WTC11 (cell line): ENCODE measurements around the gene SAYSD1. TPM values are rescaled to one million over a fixed set of nuclear protein-coding genes. Genes with fewer than 3 reads are reported as not detected.

ENCODE experiments used
- ATAC-seq: fragments of 200-7000 bp; cut with Tn5 transposase; 2 replicates; pipeline ENCODE4 v1.10.0; 2021; ENCODE audit warnings: mild to moderate bottlenecking, moderate library complexity
- CTCF ChIA-PET: fragments of 300-600 bp; sonication (Branson Sonifier 250); formaldehyde crosslinking; loops from one replicate; lab custom pipeline; 2021; ENCODE audit warnings: antibody characterized with exemption; lab: Charles Lee
- POLR2A ChIA-PET: fragments of 350-600 bp; sonication (Branson Sonifier 250); formaldehyde crosslinking; loops from one replicate; lab custom pipeline; 2021; ENCODE audit warnings: antibody characterized with exemption; lab: Charles Lee
- DNase-seq: peaks from one replicate; pipeline ENCODE4 v3.0.0; 2021; ENCODE audit warnings: low spot score
- H3K27ac Mint-ChIP-seq: 2 replicates; pipeline ENCODE4 v1.8.0; 2021; ENCODE audit warnings: mixed read lengths
- H3K27me3 Mint-ChIP-seq: 2 replicates; pipeline ENCODE4 v1.8.0; 2021; ENCODE audit warnings: low read depth, mild to moderate bottlenecking, moderate library complexity, mixed read lengths
- H3K36me3 Mint-ChIP-seq: 2 replicates; pipeline ENCODE4 v1.8.0; 2021; ENCODE audit warnings: mixed read lengths
- H3K4me1 Mint-ChIP-seq: 2 replicates; pipeline ENCODE4 v1.8.0; 2022; ENCODE audit warnings: mixed read lengths
- H3K4me3 Mint-ChIP-seq: 2 replicates; pipeline ENCODE4 v1.8.0; 2021; ENCODE audit warnings: mild to moderate bottlenecking, moderate library complexity, mixed read lengths
- H3K9me3 Mint-ChIP-seq: 2 replicates; pipeline ENCODE4 v1.8.0; 2021; ENCODE audit warnings: mixed read lengths
- CBFB ChIP-seq: sonication (generic); formaldehyde crosslinking; IDR thresholded peaks from 2 replicates; pipeline ENCODE4 v1.8.1; 2022; ENCODE audit warnings: mild to moderate bottlenecking, low read depth, missing genetic modification reagents
- EMX1 ChIP-seq: fragments of 250-450 bp; sonication (Bioruptor Pico); IDR thresholded peaks from 2 replicates; pipeline ENCODE4 v1.8.0; 2021; ENCODE audit warnings: mild to moderate bottlenecking
- ETV6 ChIP-seq: sonication (generic); formaldehyde crosslinking; IDR thresholded peaks from 2 replicates; pipeline ENCODE4 v1.8.1; 2022; ENCODE audit warnings: mild to moderate bottlenecking, missing genetic modification reagents
- FOXP1 ChIP-seq: sonication (generic); formaldehyde crosslinking; IDR thresholded peaks from 2 replicates; pipeline ENCODE4 v1.8.0; 2022; ENCODE audit warnings: missing genetic modification reagents, mild to moderate bottlenecking, moderate library complexity, borderline replicate concordance
- GABPB1 ChIP-seq: sonication (generic); formaldehyde crosslinking; IDR thresholded peaks from 2 replicates; pipeline ENCODE4 v1.8.1; 2023; ENCODE audit warnings: mild to moderate bottlenecking, missing genetic modification reagents
- GRHL2 ChIP-seq: fragments of 250-450 bp; sonication (Bioruptor Pico); IDR thresholded peaks from 2 replicates; pipeline ENCODE4 v1.8.0; 2022; ENCODE audit warnings: mild to moderate bottlenecking, moderate library complexity; ENCODE audit not compliant: insufficient replicate concordance, severe bottlenecking
- JAZF1 ChIP-seq: fragments of 250-450 bp; sonication (Bioruptor Pico); IDR thresholded peaks from 2 replicates; pipeline ENCODE4 v1.9.0; 2021; ENCODE audit warnings: moderate library complexity, mild to moderate bottlenecking, inconsistent platforms
- KAT7 ChIP-seq: sonication (generic); formaldehyde crosslinking; IDR thresholded peaks from 2 replicates; pipeline ENCODE4 v1.8.1; 2023; ENCODE audit warnings: missing genetic modification reagents, mild to moderate bottlenecking, borderline replicate concordance
- MXD4 ChIP-seq: fragments of 250-450 bp; sonication (Bioruptor Pico); IDR thresholded peaks from 2 replicates; pipeline ENCODE4 v1.8.0; 2021; ENCODE audit warnings: mild to moderate bottlenecking, moderate library complexity, borderline replicate concordance
- NR3C1 ChIP-seq: sonication (generic); formaldehyde crosslinking; conservative IDR thresholded peaks from 2 replicates; pipeline ENCODE4 v1.8.1; 2023; ENCODE audit warnings: low read depth, mild to moderate bottlenecking, missing genetic modification reagents
- RELA ChIP-seq: sonication (generic); formaldehyde crosslinking; IDR thresholded peaks from 2 replicates; pipeline ENCODE4 v1.8.1; 2022; ENCODE audit warnings: missing genetic modification reagents, mild to moderate bottlenecking, borderline replicate concordance
- TEAD4 ChIP-seq: sonication (generic); formaldehyde crosslinking; IDR thresholded peaks from 2 replicates; pipeline ENCODE4 v1.8.0; 2022; ENCODE audit warnings: mild to moderate bottlenecking, missing genetic modification reagents
- TP53 ChIP-seq: sonication (generic); formaldehyde crosslinking; IDR thresholded peaks from 2 replicates; pipeline ENCODE4 v1.8.1; 2023; ENCODE audit warnings: mild to moderate bottlenecking, missing genetic modification reagents
- ZNF219 ChIP-seq: sonication (generic); formaldehyde crosslinking; IDR thresholded peaks from 2 replicates; pipeline ENCODE4 v1.8.0; 2023; ENCODE audit warnings: missing genetic modification reagents, mild to moderate bottlenecking, borderline replicate concordance
- total RNA-seq: library from RNA; stranded (reverse); gene quantifications from 3 replicates; pipeline ENCODE4 v1.2.3, GENCODE V29; 2021
- TF ChIP-seq, protein P1 (sequence below): fragments of 250-450 bp; sonication (Bioruptor Pico); IDR thresholded peaks from 2 replicates; pipeline ENCODE4 v1.9.0; 2021; ENCODE audit warnings: mild to moderate bottlenecking
- TF ChIP-seq, protein P2 (sequence below): fragments of 250-450 bp; sonication (Bioruptor Pico); conservative IDR thresholded peaks from 2 replicates; pipeline ENCODE4 v1.9.0; 2021; ENCODE audit warnings: mild to moderate bottlenecking
- TF ChIP-seq, protein P3 (sequence below): fragments of 250-450 bp; sonication (Bioruptor Pico); IDR thresholded peaks from 2 replicates; pipeline ENCODE4 v1.9.0; 2021; ENCODE audit warnings: moderate library complexity, mild to moderate bottlenecking, inconsistent platforms, borderline replicate concordance
- TF ChIP-seq, protein P4 (sequence below): sonication (generic); formaldehyde crosslinking; IDR thresholded peaks from 2 replicates; pipeline ENCODE4 v1.8.1; 2023; ENCODE audit warnings: mild to moderate bottlenecking, moderate library complexity, missing genetic modification reagents
- TF ChIP-seq, protein P5 (sequence below): sonication (generic); formaldehyde crosslinking; IDR thresholded peaks from 2 replicates; pipeline ENCODE4 v1.8.1; 2022; ENCODE audit warnings: low read depth, missing genetic modification reagents, borderline replicate concordance
- TF ChIP-seq, protein P6 (sequence below): sonication (generic); formaldehyde crosslinking; IDR thresholded peaks from 2 replicates; pipeline ENCODE4 v1.8.1; 2023; ENCODE audit warnings: mild to moderate bottlenecking, missing genetic modification reagents
- TF ChIP-seq, protein P7 (sequence below): sonication (generic); formaldehyde crosslinking; IDR thresholded peaks from 2 replicates; pipeline ENCODE4 v1.8.1; 2022; ENCODE audit warnings: missing genetic modification reagents, borderline replicate concordance

SAYSD1 gene
- total RNA-seq, 1 experiment from 2014 or later, result 7.4 TPM

DNA sequence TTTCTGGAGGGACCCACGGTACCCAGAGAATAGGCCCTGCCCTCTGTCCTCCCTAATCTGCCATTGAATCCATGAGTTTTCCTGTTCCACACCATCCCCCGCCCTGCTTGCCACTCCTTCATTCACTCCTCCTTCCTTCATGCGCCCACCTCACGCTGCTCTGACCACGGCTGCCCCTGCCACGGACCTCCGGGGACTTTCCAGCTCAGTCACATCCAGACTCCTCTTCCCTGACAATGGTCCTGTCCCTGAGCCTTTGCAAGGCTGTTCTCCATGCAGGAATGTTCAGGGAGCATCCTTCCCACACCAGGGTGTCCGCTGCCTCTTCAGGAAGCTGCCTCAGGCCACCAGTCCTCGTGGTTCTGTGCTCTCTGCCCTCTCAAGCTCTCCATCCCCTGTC is 40.5 kb downstream of the SAYSD1 start:
- H3K36me3 Mint-ChIP-seq, result no peaks in the 10 kb centered on the region
- ATAC-seq, result peak; percentile 22; the same call in 1 of the 2 replicates
- POLR2A ChIA-PET, result no interaction called here

DNA sequence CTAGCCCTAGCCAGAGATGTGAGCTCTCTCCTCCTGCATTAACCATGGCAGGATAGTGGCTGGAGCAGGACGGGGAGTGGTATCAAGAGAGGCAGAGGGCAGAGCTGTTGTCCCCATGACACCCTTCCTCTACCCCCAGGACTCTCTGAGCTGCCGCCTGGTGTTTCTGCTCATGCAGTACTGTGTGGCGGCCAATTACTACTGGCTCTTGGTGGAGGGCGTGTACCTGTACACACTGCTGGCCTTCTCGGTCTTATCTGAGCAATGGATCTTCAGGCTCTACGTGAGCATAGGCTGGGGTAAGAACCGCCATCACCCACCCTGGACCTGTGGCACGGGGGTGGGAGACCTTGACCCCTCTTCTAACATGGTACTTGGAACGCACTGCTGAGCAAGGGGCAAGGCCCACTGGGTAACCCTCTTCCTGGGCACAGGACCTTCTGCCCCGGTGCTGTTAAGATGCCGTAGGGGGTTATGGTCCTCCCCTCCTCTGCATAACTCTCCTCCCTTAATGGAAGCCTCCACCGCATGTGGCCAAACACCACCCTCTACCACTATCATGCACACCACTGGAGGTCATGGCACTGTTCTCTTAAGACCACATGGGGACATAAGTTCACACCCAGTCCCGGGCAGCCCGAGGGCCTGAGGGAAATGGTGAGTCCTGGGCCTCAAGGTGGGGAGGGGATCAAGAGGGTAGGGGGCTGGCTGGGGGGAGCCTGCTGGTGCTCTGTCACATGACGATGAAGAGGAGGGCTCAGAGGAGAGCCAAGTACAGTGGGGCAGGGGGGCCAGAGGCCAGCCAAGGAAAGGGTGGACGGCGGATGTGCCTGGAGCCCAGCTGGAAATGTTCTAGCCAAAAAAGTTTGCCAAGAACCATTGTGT is 41.3 kb downstream of the SAYSD1 start:
- POLR2A ChIA-PET, result no interaction called here
- CTCF ChIA-PET, result interaction anchor here (0.9 to 1.4 kb wide), 4 partner anchors 14 to 77 kb away, joined by 4 to 9 read pairs (median 4); no protein-coding TSS in a partner anchor
- no peak for ATAC-seq
- DNase-seq, result no peak
- H3K27ac Mint-ChIP-seq, result no peak overlapping the region
- peaks cover 13% of the 10 kb centered on the region for H3K9me3 Mint-ChIP-seq
- no peaks in the 10 kb centered on the region; the same call in 1 of the 2 replicates for H3K27me3 Mint-ChIP-seq
- no peak overlapping the region for H3K4me3 Mint-ChIP-seq
- H3K4me1 Mint-ChIP-seq, result peaks cover 11% of the 10 kb centered on the region
- no peaks in the 10 kb centered on the region for H3K36me3 Mint-ChIP-seq
- no peak for TF ChIP-seq ETV6 (CRISPR knock-in tag)
- TF ChIP-seq GRHL2 (CRISPR knock-in tag), result no peak
- TF ChIP-seq, protein P1, sequence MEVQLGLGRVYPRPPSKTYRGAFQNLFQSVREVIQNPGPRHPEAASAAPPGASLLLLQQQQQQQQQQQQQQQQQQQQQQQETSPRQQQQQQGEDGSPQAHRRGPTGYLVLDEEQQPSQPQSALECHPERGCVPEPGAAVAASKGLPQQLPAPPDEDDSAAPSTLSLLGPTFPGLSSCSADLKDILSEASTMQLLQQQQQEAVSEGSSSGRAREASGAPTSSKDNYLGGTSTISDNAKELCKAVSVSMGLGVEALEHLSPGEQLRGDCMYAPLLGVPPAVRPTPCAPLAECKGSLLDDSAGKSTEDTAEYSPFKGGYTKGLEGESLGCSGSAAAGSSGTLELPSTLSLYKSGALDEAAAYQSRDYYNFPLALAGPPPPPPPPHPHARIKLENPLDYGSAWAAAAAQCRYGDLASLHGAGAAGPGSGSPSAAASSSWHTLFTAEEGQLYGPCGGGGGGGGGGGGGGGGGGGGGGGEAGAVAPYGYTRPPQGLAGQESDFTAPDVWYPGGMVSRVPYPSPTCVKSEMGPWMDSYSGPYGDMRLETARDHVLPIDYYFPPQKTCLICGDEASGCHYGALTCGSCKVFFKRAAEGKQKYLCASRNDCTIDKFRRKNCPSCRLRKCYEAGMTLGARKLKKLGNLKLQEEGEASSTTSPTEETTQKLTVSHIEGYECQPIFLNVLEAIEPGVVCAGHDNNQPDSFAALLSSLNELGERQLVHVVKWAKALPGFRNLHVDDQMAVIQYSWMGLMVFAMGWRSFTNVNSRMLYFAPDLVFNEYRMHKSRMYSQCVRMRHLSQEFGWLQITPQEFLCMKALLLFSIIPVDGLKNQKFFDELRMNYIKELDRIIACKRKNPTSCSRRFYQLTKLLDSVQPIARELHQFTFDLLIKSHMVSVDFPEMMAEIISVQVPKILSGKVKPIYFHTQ (CRISPR knock-in tag), result no peak
- no peak for TF ChIP-seq TEAD4 (CRISPR knock-in tag)
- no peak for TF ChIP-seq KAT7 (CRISPR knock-in tag)
- TF ChIP-seq, protein P2, sequence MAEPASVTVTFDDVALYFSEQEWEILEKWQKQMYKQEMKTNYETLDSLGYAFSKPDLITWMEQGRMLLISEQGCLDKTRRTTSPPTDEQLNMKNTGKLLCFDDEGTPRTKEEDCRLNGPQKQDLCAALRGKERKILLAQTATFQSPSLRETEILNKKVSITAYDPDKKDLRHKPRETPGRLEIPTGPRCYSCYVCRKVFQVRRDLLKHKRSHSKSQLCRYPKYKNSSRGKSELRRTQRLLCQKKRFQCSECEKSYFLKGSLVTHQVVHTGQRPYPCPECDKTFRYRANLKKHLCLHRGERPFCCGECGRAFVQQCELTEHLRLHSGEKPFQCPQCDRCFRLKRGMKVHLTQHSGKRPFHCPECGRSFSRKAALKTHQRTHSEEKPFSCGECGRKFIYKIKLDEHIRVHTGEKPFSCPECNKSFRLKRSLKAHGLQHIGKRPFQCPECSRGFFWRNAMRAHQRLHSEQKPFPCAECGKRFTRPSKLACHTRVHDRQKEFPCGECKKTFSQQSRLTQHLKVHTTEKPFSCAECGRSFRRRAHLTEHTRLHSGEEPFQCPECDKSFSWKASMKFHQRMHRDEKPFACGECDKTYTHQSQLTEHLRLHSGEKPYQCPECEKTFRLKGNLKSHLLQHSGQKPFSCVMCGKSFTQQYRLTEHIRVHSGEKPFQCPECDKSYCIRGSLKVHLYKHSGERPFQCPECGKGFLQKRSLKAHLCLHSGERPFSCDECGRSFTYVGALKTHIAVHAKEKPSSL (CRISPR knock-in tag), result no peak
- no peak for TF ChIP-seq JAZF1 (CRISPR knock-in tag)
- no peak for TF ChIP-seq ZNF219 (CRISPR knock-in tag)
- TF ChIP-seq MXD4 (CRISPR knock-in tag), result no peak
- TF ChIP-seq, protein P3, sequence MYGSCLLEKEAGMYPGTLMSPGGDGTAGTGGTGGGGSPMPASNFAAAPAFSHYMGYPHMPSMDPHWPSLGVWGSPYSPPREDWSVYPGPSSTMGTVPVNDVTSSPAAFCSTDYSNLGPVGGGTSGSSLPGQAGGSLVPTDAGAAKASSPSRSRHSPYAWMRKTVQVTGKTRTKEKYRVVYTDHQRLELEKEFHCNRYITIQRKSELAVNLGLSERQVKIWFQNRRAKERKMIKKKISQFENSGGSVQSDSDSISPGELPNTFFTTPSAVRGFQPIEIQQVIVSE (CRISPR knock-in tag), result no peak
- TF ChIP-seq, protein P4, sequence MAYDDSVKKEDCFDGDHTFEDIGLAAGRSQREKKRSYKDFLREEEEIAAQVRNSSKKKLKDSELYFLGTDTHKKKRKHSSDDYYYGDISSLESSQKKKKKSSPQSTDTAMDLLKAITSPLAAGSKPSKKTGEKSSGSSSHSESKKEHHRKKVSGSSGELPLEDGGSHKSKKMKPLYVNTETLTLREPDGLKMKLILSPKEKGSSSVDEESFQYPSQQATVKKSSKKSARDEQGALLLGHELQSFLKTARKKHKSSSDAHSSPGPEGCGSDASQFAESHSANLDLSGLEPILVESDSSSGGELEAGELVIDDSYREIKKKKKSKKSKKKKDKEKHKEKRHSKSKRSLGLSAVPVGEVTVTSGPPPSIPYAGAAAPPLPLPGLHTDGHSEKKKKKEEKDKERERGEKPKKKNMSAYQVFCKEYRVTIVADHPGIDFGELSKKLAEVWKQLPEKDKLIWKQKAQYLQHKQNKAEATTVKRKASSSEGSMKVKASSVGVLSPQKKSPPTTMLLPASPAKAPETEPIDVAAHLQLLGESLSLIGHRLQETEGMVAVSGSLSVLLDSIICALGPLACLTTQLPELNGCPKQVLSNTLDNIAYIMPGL (CRISPR knock-in tag), result no peak
- TF ChIP-seq, protein P5, sequence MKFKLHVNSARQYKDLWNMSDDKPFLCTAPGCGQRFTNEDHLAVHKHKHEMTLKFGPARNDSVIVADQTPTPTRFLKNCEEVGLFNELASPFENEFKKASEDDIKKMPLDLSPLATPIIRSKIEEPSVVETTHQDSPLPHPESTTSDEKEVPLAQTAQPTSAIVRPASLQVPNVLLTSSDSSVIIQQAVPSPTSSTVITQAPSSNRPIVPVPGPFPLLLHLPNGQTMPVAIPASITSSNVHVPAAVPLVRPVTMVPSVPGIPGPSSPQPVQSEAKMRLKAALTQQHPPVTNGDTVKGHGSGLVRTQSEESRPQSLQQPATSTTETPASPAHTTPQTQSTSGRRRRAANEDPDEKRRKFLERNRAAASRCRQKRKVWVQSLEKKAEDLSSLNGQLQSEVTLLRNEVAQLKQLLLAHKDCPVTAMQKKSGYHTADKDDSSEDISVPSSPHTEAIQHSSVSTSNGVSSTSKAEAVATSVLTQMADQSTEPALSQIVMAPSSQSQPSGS (CRISPR knock-in tag), result no peak
- no peak for TF ChIP-seq RELA (CRISPR knock-in tag)

More for the DNA sequence above, 40.5 kb downstream of the SAYSD1 start:
- CTCF ChIA-PET, result interaction anchor here (0.6 to 1.6 kb wide), 5 partner anchors 14 to 769 kb away, joined by 3 to 9 read pairs (median 3); no protein-coding TSS in a partner anchor
- Mint-ChIP-seq H3K4me1 (peaks cover 11% of the 10 kb centered on the region), H3K9me3 (peaks cover 9% of the 10 kb centered on the region), H3K4me3 (no peak overlapping the region), H3K27ac (no peak overlapping the region), H3K27me3 (no peaks in the 10 kb centered on the region; the same call in 1 of the 2 replicates)
- DNase-seq, result no peak
- TF ChIP-seq ZNF219 (CRISPR knock-in tag) (no peak), EMX1 (CRISPR knock-in tag) (no peak), NR3C1 (CRISPR knock-in tag) (no peak), TP53 (no peak), GABPB1 (CRISPR knock-in tag) (no peak), KAT7 (CRISPR knock-in tag) (no peak), FOXP1 (no peak), CBFB (CRISPR knock-in tag) (no peak)
- TF ChIP-seq, protein P6, sequence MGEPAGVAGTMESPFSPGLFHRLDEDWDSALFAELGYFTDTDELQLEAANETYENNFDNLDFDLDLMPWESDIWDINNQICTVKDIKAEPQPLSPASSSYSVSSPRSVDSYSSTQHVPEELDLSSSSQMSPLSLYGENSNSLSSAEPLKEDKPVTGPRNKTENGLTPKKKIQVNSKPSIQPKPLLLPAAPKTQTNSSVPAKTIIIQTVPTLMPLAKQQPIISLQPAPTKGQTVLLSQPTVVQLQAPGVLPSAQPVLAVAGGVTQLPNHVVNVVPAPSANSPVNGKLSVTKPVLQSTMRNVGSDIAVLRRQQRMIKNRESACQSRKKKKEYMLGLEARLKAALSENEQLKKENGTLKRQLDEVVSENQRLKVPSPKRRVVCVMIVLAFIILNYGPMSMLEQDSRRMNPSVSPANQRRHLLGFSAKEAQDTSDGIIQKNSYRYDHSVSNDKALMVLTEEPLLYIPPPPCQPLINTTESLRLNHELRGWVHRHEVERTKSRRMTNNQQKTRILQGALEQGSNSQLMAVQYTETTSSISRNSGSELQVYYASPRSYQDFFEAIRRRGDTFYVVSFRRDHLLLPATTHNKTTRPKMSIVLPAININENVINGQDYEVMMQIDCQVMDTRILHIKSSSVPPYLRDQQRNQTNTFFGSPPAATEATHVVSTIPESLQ (CRISPR knock-in tag), result no peak
- TF ChIP-seq, protein P7, sequence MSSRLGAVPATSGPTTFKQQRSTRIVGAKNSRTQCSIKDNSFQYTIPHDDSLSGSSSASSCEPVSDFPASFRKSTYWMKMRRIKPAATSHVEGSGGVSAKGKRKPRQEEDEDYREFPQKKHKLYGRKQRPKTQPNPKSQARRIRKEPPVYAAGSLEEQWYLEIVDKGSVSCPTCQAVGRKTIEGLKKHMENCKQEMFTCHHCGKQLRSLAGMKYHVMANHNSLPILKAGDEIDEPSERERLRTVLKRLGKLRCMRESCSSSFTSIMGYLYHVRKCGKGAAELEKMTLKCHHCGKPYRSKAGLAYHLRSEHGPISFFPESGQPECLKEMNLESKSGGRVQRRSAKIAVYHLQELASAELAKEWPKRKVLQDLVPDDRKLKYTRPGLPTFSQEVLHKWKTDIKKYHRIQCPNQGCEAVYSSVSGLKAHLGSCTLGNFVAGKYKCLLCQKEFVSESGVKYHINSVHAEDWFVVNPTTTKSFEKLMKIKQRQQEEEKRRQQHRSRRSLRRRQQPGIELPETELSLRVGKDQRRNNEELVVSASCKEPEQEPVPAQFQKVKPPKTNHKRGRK (CRISPR knock-in tag), result no peak
